B cell (primary cell): Measurements from ENCODE around the gene CLIP2. TPM values are rescaled to one million over a fixed set of nuclear protein-coding genes. Genes with fewer than 3 reads are reported as not detected.

Source experiments
- ATAC-seq: fragments of 200-7000 bp; cut with Tn5 transposase; one replicate; pipeline ENCODE4 v1.10.0; 2021; ENCODE audit warnings: low read depth, mild to moderate bottlenecking, moderate number of reproducible peaks, moderate library complexity
- CTCF ChIA-PET: fragments of 350-600 bp; sonication (Branson Sonifier 250); formaldehyde crosslinking; loops from one replicate; lab custom pipeline; 2021; ENCODE audit warnings: antibody characterized with exemption, inconsistent platforms; lab: Charles Lee
- POLR2A ChIA-PET: fragments of 350-600 bp; sonication (Branson Sonifier 250); formaldehyde crosslinking; loops from one replicate; lab custom pipeline; 2021; ENCODE audit warnings: antibody characterized with exemption; lab: Charles Lee
- DNase-seq: peaks from one replicate; pipeline ENCODE4 v3.0.0; 2013
- H2AFZ ChIP-seq: 2 replicates; pipeline ENCODE4 v1.6.1; 2012; ENCODE audit warnings: mild to moderate bottlenecking, low read depth, low read length; ENCODE audit not compliant: insufficient read depth, poor library complexity, severe bottlenecking
- H3K27ac ChIP-seq, 2 donors: 1 replicate in 1 of 2; 2 replicates in 1 of 2; pipeline ENCODE4 v1.5.1; 2012 to 2013; ENCODE audit warnings: low read length in 2 of 2, mild to moderate bottlenecking in 2 of 2, moderate library complexity in 1 of 2
- H3K27me3 ChIP-seq, 4 experiments: fragments of 200-600 bp in 1 of 4; sonication (generic) in 1 of 4; replicated peaks in 1 of 4; 1 replicate in 2 of 4; 2 replicates in 2 of 4; pipeline versions ENCODE4 v1.6.1 to v1.7.0; 2013 to 2016; ENCODE audit warnings: low read length in 3 of 4, mild to moderate bottlenecking in 2 of 4, mixed read lengths in 1 of 4, moderate library complexity in 1 of 4; ENCODE audit not compliant: insufficient read depth in 4 of 4, control insufficient read depth in 3 of 4; ENCODE audit errors: control extremely low read depth in 1 of 4
- H3K36me3 ChIP-seq, 2 experiments: replicated peaks in 1 of 2; 1 replicate in 1 of 2; 2 replicates in 1 of 2; pipeline versions ENCODE4 v1.6.1 to v1.7.1; 2013; ENCODE audit warnings: low read length in 1 of 2; ENCODE audit not compliant: insufficient read depth in 2 of 2, control insufficient read depth in 1 of 2; ENCODE audit errors: control extremely low read depth in 1 of 2, extremely low read depth in 1 of 2
- H3K4me1 ChIP-seq, 2 donors: fragments of 200-600 bp in 1 of 2; sonication (generic) in 1 of 2; 1 replicate in 1 of 2; 2 replicates in 1 of 2; pipeline versions ENCODE4 v1.5.1 to v1.6.1; 2013 to 2017; ENCODE audit warnings: low read length in 2 of 2; ENCODE audit not compliant: control insufficient read depth in 2 of 2, insufficient read depth in 2 of 2
- H3K4me2 ChIP-seq: replicated peaks from 2 replicates; pipeline ENCODE3; 2012; ENCODE audit warnings: mild to moderate bottlenecking, low read depth, low read length; ENCODE audit not compliant: poor library complexity, severe bottlenecking
- H3K4me3 ChIP-seq, 5 experiments: fragments of 200-600 bp in 1 of 5; sonication (generic) in 1 of 5; 1 replicate in 3 of 5; 2 replicates in 2 of 5; pipeline versions ENCODE4 v1.5.1 to v1.7.0; 2011 to 2016; ENCODE audit warnings: low read length in 4 of 5, mild to moderate bottlenecking in 4 of 5, low read depth in 2 of 5, control low read depth in 1 of 5, moderate library complexity in 1 of 5; ENCODE audit not compliant: insufficient read depth in 1 of 5; ENCODE audit errors: control extremely low read depth in 1 of 5, extremely low read depth in 1 of 5
- H3K79me2 ChIP-seq: fragments of 200-600 bp; sonication (generic); one replicate; pipeline ENCODE4 v1.6.0; 2016; ENCODE audit warnings: low read length; ENCODE audit not compliant: control insufficient read depth, insufficient read depth
- H3K9ac ChIP-seq: fragments of 200-600 bp; sonication (generic); 2 replicates; pipeline ENCODE4 v1.6.1; 2017; ENCODE audit warnings: mild to moderate bottlenecking, low read length, moderate library complexity
- H3K9me3 ChIP-seq, 3 donors: one replicate each; pipeline versions ENCODE4 v1.6.1 to v1.7.1; 2013; ENCODE audit warnings: low read length in 2 of 3; ENCODE audit not compliant: control insufficient read depth in 2 of 3, insufficient read depth in 1 of 3; ENCODE audit errors: control extremely low read depth in 1 of 3
- H4K20me1 ChIP-seq: 2 replicates; pipeline ENCODE4 v1.6.0; 2012; ENCODE audit warnings: mild to moderate bottlenecking, low read length; ENCODE audit not compliant: insufficient read depth, control insufficient read depth, poor library complexity, severe bottlenecking
- H3K27ac Mint-ChIP-seq: one replicate; pipeline ENCODE4 v1.8.0; 2021; ENCODE audit warnings: mixed read lengths
- H3K27me3 Mint-ChIP-seq: one replicate; pipeline ENCODE4 v1.8.0; 2021; ENCODE audit warnings: mixed read lengths
- H3K4me1 Mint-ChIP-seq: one replicate; pipeline ENCODE4 v1.8.0; 2021; ENCODE audit warnings: mixed read lengths
- H3K4me3 Mint-ChIP-seq: one replicate; pipeline ENCODE4 v1.8.0; 2021; ENCODE audit warnings: mixed read lengths
- H3K9me3 Mint-ChIP-seq: one replicate; pipeline ENCODE4 v1.8.0; 2022; ENCODE audit warnings: mixed read lengths; ENCODE audit not compliant: insufficient read depth
- EZH2 ChIP-seq: IDR thresholded peaks from 2 replicates; pipeline ENCODE4 v1.6.1; 2012; ENCODE audit warnings: borderline replicate concordance, low read depth, mild to moderate bottlenecking, moderate library complexity, low read length; ENCODE audit not compliant: insufficient read depth, poor library complexity, severe bottlenecking
- WGBS: methylation state at CpG from one replicate; pipeline ENCODE4 v1.1.5; 2013; ENCODE audit warnings: missing lambda C conversion rate; ENCODE audit not compliant: insufficient coverage; 5-methylcytosine and 5-hydroxymethylcytosine counted together
- intact Hi-C: fragments of 100-400 bp; cut with micrococcal nuclease; formaldehyde crosslinking; loops from one replicate; pipeline ENCODE4 v1.10.0; 2022
- polyA plus RNA-seq: library from polyadenylated mRNA; depleted of rRNA; stranded (reverse); fragments of >200 nt; gene quantifications from 2 replicates; pipeline ENCODE4 v1.2.3, GENCODE V29; 2012
- total RNA-seq, 2 donors: library from RNA; stranded (reverse); fragments of 120-200 nt in 1 of 2; gene quantifications; 1 replicate in 1 of 2; 2 replicates in 1 of 2; pipeline versions ENCODE4 v1.2.3 to v1.2.4, GENCODE V29; 2013 to 2022
- TF ChIP-seq, protein P1 (sequence below): fragments of 200-600 bp; IDR thresholded peaks from one replicate; pipeline ENCODE4 v1.8.0; 2022; ENCODE audit warnings: antibody characterized with exemption, mild to moderate bottlenecking

Gene CLIP2
- total and polyA plus RNA-seq, 2 donors (not counting 1 experiment from before 2014, with no cell fraction given) = 5.7 to 47.9 TPM

GRCh38 chr7:74343281-74344131 is 54.3 kb downstream of the CLIP2 start:
- no peak overlapping the region for H2AFZ ChIP-seq
- no peak for TF ChIP-seq EZH2
- TF ChIP-seq, protein P1, sequence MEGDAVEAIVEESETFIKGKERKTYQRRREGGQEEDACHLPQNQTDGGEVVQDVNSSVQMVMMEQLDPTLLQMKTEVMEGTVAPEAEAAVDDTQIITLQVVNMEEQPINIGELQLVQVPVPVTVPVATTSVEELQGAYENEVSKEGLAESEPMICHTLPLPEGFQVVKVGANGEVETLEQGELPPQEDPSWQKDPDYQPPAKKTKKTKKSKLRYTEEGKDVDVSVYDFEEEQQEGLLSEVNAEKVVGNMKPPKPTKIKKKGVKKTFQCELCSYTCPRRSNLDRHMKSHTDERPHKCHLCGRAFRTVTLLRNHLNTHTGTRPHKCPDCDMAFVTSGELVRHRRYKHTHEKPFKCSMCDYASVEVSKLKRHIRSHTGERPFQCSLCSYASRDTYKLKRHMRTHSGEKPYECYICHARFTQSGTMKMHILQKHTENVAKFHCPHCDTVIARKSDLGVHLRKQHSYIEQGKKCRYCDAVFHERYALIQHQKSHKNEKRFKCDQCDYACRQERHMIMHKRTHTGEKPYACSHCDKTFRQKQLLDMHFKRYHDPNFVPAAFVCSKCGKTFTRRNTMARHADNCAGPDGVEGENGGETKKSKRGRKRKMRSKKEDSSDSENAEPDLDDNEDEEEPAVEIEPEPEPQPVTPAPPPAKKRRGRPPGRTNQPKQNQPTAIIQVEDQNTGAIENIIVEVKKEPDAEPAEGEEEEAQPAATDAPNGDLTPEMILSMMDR = no peak
- H3K27ac ChIP-seq = no peak overlapping the region
- no peaks in the 10 kb centered on the region for H3K9me3 ChIP-seq
- H4K20me1 ChIP-seq = no peaks in the 10 kb centered on the region
- no peaks in the 10 kb centered on the region for H3K27me3 Mint-ChIP-seq
- no peaks in the 10 kb centered on the region for H3K4me1 ChIP-seq
- H3K9ac ChIP-seq = no peak overlapping the region
- ATAC-seq = no peak
- H3K27ac Mint-ChIP-seq = no peak overlapping the region
- peaks cover 0 to 17% of the 10 kb centered on the region in 2 experiments for H3K36me3 ChIP-seq
- no peak overlapping the region for H3K4me3 Mint-ChIP-seq
- no peak for DNase-seq
- no peaks in the 10 kb centered on the region for H3K4me1 Mint-ChIP-seq
- ChIA-PET CTCF (no interaction called here), POLR2A (no interaction called here)
- no peak overlapping the region for H3K4me2 ChIP-seq
- no peaks in the 10 kb centered on the region for H3K9me3 Mint-ChIP-seq
- 89% methylated on average over 9 of the region's 14 CpGs for WGBS
- no peaks in the 10 kb centered on the region for H3K27me3 ChIP-seq
- H3K4me3 ChIP-seq = no peak overlapping the region
- intact Hi-C loops = no loop called here
- H3K79me2 ChIP-seq = no peaks in the 10 kb centered on the region

DNA sequence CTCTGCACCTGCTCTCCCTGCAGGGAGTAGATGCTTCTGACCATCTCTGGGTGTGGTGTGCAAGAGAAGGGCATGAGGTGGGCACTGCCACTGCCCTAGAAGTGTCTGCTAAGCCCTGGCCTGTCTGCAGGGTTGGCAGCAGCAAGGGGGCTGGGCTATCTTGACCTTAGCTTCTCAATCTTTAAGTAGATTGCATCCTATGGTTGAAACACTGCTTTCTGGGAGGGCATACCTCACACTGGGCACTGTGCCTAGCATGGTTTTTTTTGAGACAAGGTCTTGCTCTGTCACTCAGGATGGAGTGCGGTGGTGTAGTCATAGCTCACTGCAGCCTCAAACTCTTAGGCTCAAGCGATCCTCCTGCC is 54.9 kb downstream of the CLIP2 start:
- no peak for TF ChIP-seq EZH2
- TF ChIP-seq, protein P1 = no peak
- H3K27me3 ChIP-seq = no peaks in the 10 kb centered on the region
- no peak overlapping the region for H3K9ac ChIP-seq
- no peaks in the 10 kb centered on the region for H3K27me3 Mint-ChIP-seq
- no peak for ATAC-seq
- intact Hi-C loops = no loop called here
- H4K20me1 ChIP-seq = no peaks in the 10 kb centered on the region
- no peak for DNase-seq
- no peaks in the 10 kb centered on the region for H3K9me3 ChIP-seq
- no peak overlapping the region for H3K27ac Mint-ChIP-seq
- ChIA-PET POLR2A (no interaction called here), CTCF (no interaction called here)
- no peaks in the 10 kb centered on the region for H3K4me1 ChIP-seq
- no peak overlapping the region for H3K4me3 ChIP-seq
- no peak overlapping the region for H3K4me3 Mint-ChIP-seq
- H2AFZ ChIP-seq = no peak overlapping the region
- no peaks in the 10 kb centered on the region for H3K79me2 ChIP-seq
- WGBS = 100% methylated on average over 1 of the region's 2 CpGs
- H3K36me3 ChIP-seq = peaks cover 0 to 17% of the 10 kb centered on the region in 2 experiments
- no peak overlapping the region for H3K4me2 ChIP-seq
- H3K27ac ChIP-seq = no peak overlapping the region
- no peaks in the 10 kb centered on the region for H3K9me3 Mint-ChIP-seq
- no peaks in the 10 kb centered on the region for H3K4me1 Mint-ChIP-seq
